IMR-90 (cell line): ENCODE data around the gene CHST8. TPM values are rescaled to one million over a fixed set of nuclear protein-coding genes. Genes with fewer than 3 reads are reported as not detected.

Experiments used
- ATAC-seq: fragments of 200-7000 bp; cut with Tn5 transposase; 2 replicates; pipeline ENCODE4 v1.9.1; 2020; ENCODE audit warnings: low read depth, mild to moderate bottlenecking, moderate library complexity
- BruUV-seq: library from RNA; stranded (reverse); fragments of 400-500 nt; replicated peaks from 2 replicates; lab custom pipeline; 2021; lab: Mats Ljungman, UMichigan
- CTCF ChIA-PET: fragments of 300-600 bp; formaldehyde crosslinking; extraction: SDS; loops from one replicate; lab custom pipeline; 2021; ENCODE audit warnings: antibody characterized with exemption; lab: Yijun Ruan, JAX
- POLR2A ChIA-PET: fragments of 300-600 bp; sonication (Branson Sonifier 250); formaldehyde crosslinking; loops from one replicate; lab custom pipeline; 2022; ENCODE audit warnings: antibody characterized with exemption; ENCODE audit not compliant: unreplicated experiment; lab: Charles Lee
- DNase-seq: peaks from one replicate; pipeline ENCODE4 v3.0.0; 2013
- H2AFZ ChIP-seq: replicated peaks from 2 replicates; pipeline ENCODE3; 2013; ENCODE audit warnings: low read length, mild to moderate bottlenecking; ENCODE audit not compliant: poor library complexity
- H2AK5ac ChIP-seq: 2 replicates; pipeline ENCODE4 v1.6.1; 2013; ENCODE audit warnings: low read depth, low read length, inconsistent platforms
- H2AK9ac ChIP-seq: replicated peaks from 2 replicates; pipeline ENCODE3; 2013; ENCODE audit warnings: mild to moderate bottlenecking, low read depth, low read length, moderate library complexity; ENCODE audit not compliant: poor library complexity
- H2BK120ac ChIP-seq: 2 replicates; pipeline ENCODE4 v1.6.1; 2013; ENCODE audit warnings: low read depth, low read length, inconsistent platforms
- H2BK15ac ChIP-seq: 3 replicates; pipeline ENCODE4 v1.6.1; 2013; ENCODE audit warnings: low read depth, low read length, inconsistent platforms
- H2BK20ac ChIP-seq: 2 replicates; pipeline ENCODE4 v1.6.1; 2013; ENCODE audit warnings: low read depth, mild to moderate bottlenecking, inconsistent platforms, low read length, moderate library complexity
- H2BK5ac ChIP-seq: 2 replicates; pipeline ENCODE4 v1.6.1; 2013; ENCODE audit warnings: mild to moderate bottlenecking, low read depth, low read length, inconsistent platforms; ENCODE audit not compliant: poor library complexity, severe bottlenecking
- H3K14ac ChIP-seq: replicated peaks from 2 replicates; pipeline ENCODE4 v1.6.1; 2013; ENCODE audit warnings: low read depth, low read length, inconsistent platforms
- H3K18ac ChIP-seq: 2 replicates; pipeline ENCODE4 v1.6.1; 2013; ENCODE audit warnings: low read depth, low read length, control low read depth
- H3K23ac ChIP-seq: 2 replicates; pipeline ENCODE4 v1.6.1; 2013; ENCODE audit warnings: low read depth, low read length, inconsistent platforms
- H3K27ac ChIP-seq: 2 replicates; pipeline ENCODE4 v1.5.1; 2013; ENCODE audit warnings: mild to moderate bottlenecking, control low read depth, low read length; ENCODE audit not compliant: insufficient read depth
- H3K27me3 ChIP-seq: 2 replicates; pipeline ENCODE4 v1.6.1; 2013; ENCODE audit warnings: low read length; ENCODE audit not compliant: control insufficient read depth, insufficient read depth
- H3K36me3 ChIP-seq: 2 replicates; pipeline ENCODE4 v1.6.1; 2013; ENCODE audit warnings: low read length, mixed read lengths; ENCODE audit not compliant: control insufficient read depth, insufficient read depth
- H3K4ac ChIP-seq: 2 replicates; pipeline ENCODE4 v1.6.1; 2013; ENCODE audit warnings: low read depth, low read length, inconsistent platforms
- H3K4me1 ChIP-seq: 2 replicates; pipeline ENCODE4 v1.6.1; 2013; ENCODE audit warnings: low read length, mixed read lengths; ENCODE audit not compliant: control insufficient read depth, insufficient read depth
- H3K4me2 ChIP-seq: 2 replicates; pipeline ENCODE4 v1.6.1; 2013; ENCODE audit warnings: low read depth, mild to moderate bottlenecking, control low read depth, low read length, moderate library complexity
- H3K4me3 ChIP-seq: 2 replicates; pipeline ENCODE4 v1.5.1; 2013; ENCODE audit warnings: low read depth, mild to moderate bottlenecking, control low read depth, low read length, moderate library complexity; ENCODE audit not compliant: insufficient read depth
- H3K56ac ChIP-seq: 2 replicates; pipeline ENCODE4 v1.6.1; 2013; ENCODE audit warnings: low read length, inconsistent platforms; ENCODE audit not compliant: insufficient read depth; ENCODE audit errors: extremely low read depth
- H3K79me1 ChIP-seq, 2 experiments: 2 replicates each; pipeline ENCODE4 v1.6.1; 2013; ENCODE audit warnings: low read length in 2 of 2, inconsistent platforms in 1 of 2, low read depth in 1 of 2
- H3K9ac ChIP-seq: 2 replicates; pipeline ENCODE4 v1.6.1; 2013; ENCODE audit warnings: low read depth, low read length, control low read depth
- H3K9me1 ChIP-seq: 2 replicates; pipeline ENCODE4 v1.6.1; 2013; ENCODE audit warnings: low read length, inconsistent platforms; ENCODE audit not compliant: insufficient read depth
- H3K9me3 ChIP-seq: 2 replicates; pipeline ENCODE4 v1.6.1; 2013; ENCODE audit warnings: low read length; ENCODE audit not compliant: control insufficient read depth, insufficient read depth
- H4K20me1 ChIP-seq: 2 replicates; pipeline ENCODE4 v1.6.1; 2013; ENCODE audit warnings: low read length, inconsistent platforms; ENCODE audit not compliant: insufficient read depth
- H4K5ac ChIP-seq: 2 replicates; pipeline ENCODE4 v1.6.1; 2013; ENCODE audit warnings: mild to moderate bottlenecking, low read depth, low read length, control low read depth
- H4K8ac ChIP-seq, 2 experiments: 2 replicates each; pipeline ENCODE4 v1.6.1; 2013; ENCODE audit warnings: low read depth in 2 of 2, low read length in 2 of 2, control low read depth in 1 of 2, inconsistent platforms in 1 of 2
- H4K91ac ChIP-seq: 2 replicates; pipeline ENCODE4 v1.6.1; 2013; ENCODE audit warnings: low read depth, low read length, inconsistent platforms; ENCODE audit not compliant: insufficient read depth
- USF2 ChIP-seq: fragments of 150-350 bp; IDR thresholded peaks from 2 replicates; pipeline ENCODE4 v1.6.1; 2017; ENCODE audit warnings: mild to moderate bottlenecking, antibody characterized with exemption, low read length, low read depth
- WGBS, 2 experiments: methylation state at CpG; one replicate each; pipeline versions ENCODE4 v1.1.5 to v1.1.7; 2013; ENCODE audit warnings: missing lambda C conversion rate in 2 of 2; ENCODE audit not compliant: insufficient read length in 1 of 2; ENCODE audit errors: extremely low coverage in 2 of 2; 5-methylcytosine and 5-hydroxymethylcytosine counted together
- dilution Hi-C: fragments of 300-500 bp; cut with HindIII; formaldehyde crosslinking; loops from one replicate; pipeline ENCODE4 v1.14.3; 2018; ENCODE audit warnings: low sequenced_read_pairs; ENCODE audit not compliant: unreplicated experiment
- in situ Hi-C: fragments of 300-500 bp; cut with MboI; formaldehyde crosslinking; loops from 3 replicates; pipeline ENCODE4 v1.14.3; 2019; ENCODE audit warnings: low sequenced_read_pairs, inconsistent platforms, mixed read lengths
- intact Hi-C: fragments of 100-400 bp; cut with micrococcal nuclease; formaldehyde crosslinking; loops from 2 replicates; pipeline ENCODE4 v1.10.0; 2022
- polyA plus RNA-seq, 3 experiments: library from polyadenylated mRNA; depleted of rRNA; stranded (reverse); fragments of >200 nt; gene quantifications; 2 replicates each; pipeline ENCODE4 v1.2.3, GENCODE V29; 2012; ENCODE audit warnings: low replicate concordance in 1 of 3
- total RNA-seq: library from RNA; depleted of rRNA; stranded (reverse); fragments of >200 nt; gene quantifications from 2 replicates; pipeline ENCODE4 v1.2.3, GENCODE V29; 2012

The CHST8 gene
- total and polyA plus RNA-seq, 2 of the 4 experiments (the other 2 are of a cell fraction): not detected

- no peak overlapping the region for H4K5ac ChIP-seq
- H2AFZ ChIP-seq: no peak overlapping the region
- H3K4me3 ChIP-seq: no peak overlapping the region
- H3K4ac ChIP-seq: no peak overlapping the region
- no peaks in the 10 kb centered on the region for H3K9me3 ChIP-seq
- no TSS peak for BruUV-seq
- no peak overlapping the region for H3K14ac ChIP-seq
- intact Hi-C loops (no loop called here), dilution Hi-C loops (no loop called here), in situ Hi-C loops (no loop called here)
- H3K4me2 ChIP-seq: no peak overlapping the region
- H4K91ac ChIP-seq: no peak overlapping the region
- TF ChIP-seq USF2: no peak
- ATAC-seq (no peak), DNase-seq (no peak)
- WGBS, 2 experiments: no CpG with 5 or more reads among the region's 5 CpGs
- H3K56ac ChIP-seq: no peak overlapping the region
- H4K8ac ChIP-seq: no peak overlapping the region
- H3K27ac ChIP-seq: no peak overlapping the region
- no peak overlapping the region for H2BK5ac ChIP-seq
- H3K79me1 ChIP-seq: no peaks in the 10 kb centered on the region
- no peaks in the 10 kb centered on the region for H3K27me3 ChIP-seq
- H2AK9ac ChIP-seq: no peak overlapping the region
- CTCF ChIA-PET: no interaction called here
- H4K20me1 ChIP-seq: no peaks in the 10 kb centered on the region
- no peak overlapping the region for H2BK20ac ChIP-seq
- POLR2A ChIA-PET: no interaction called here
- H3K36me3 ChIP-seq: no peaks in the 10 kb centered on the region
- H3K9me1 ChIP-seq: no peaks in the 10 kb centered on the region; the same call in 1 of the 2 replicates
- no peaks in the 10 kb centered on the region for H3K4me1 ChIP-seq
- H3K9ac ChIP-seq: no peak overlapping the region
- H2BK120ac ChIP-seq: no peak overlapping the region
- H2AK5ac ChIP-seq: no peak overlapping the region
- H3K18ac ChIP-seq: no peak overlapping the region
- H2BK15ac ChIP-seq: no peak overlapping the region
- H3K23ac ChIP-seq: no peak overlapping the region
Measured at GRCh38 chr19:33664744-33665143, 43.0 kb downstream of the CHST8 start.
